ENCODE measurements around the gene DDB1.

DDB1 gene

GRCh38 chr11:61315260-61315659, 17.6 kb downstream of the DDB1 start:
- DNase-seq (ENCODE audit: low spot score) = no peak
- no peak for TF ChIP-seq CTCF (IDR thresholded peaks at IDR 0.05; ENCODE audit: borderline replicate concordance, control extremely low read depth, extremely low read depth, insufficient read depth, missing control alignments)
- in situ Hi-C loops (cut with MboI; ENCODE audit: low sequenced_read_pairs, unreplicated experiment) = no loop called here

GRCh38 chr11:61310749-61311148, 22.2 kb downstream of the DDB1 start:
- no peak for TF ChIP-seq CTCF (IDR thresholded peaks at IDR 0.05; ENCODE audit: borderline replicate concordance, control extremely low read depth, extremely low read depth, insufficient read depth, missing control alignments)
- no peak for DNase-seq (ENCODE audit: low spot score)
- in situ Hi-C loops (cut with MboI; ENCODE audit: low sequenced_read_pairs, unreplicated experiment) = no loop called here

GRCh38 chr11:61309739-61310138, 23.2 kb downstream of the DDB1 start:
- TF ChIP-seq CTCF (IDR thresholded peaks at IDR 0.05; ENCODE audit: borderline replicate concordance, control extremely low read depth, extremely low read depth, insufficient read depth, missing control alignments) = no peak
- no peak for DNase-seq (ENCODE audit: low spot score)
- in situ Hi-C loops (cut with MboI; ENCODE audit: low sequenced_read_pairs, unreplicated experiment) = no loop called here

- no peak for DNase-seq (ENCODE audit: low spot score)
- in situ Hi-C loops (cut with MboI; ENCODE audit: low sequenced_read_pairs, unreplicated experiment) = no loop called here
- TF ChIP-seq CTCF (IDR thresholded peaks at IDR 0.05; ENCODE audit: borderline replicate concordance, control extremely low read depth, extremely low read depth, insufficient read depth, missing control alignments) = no peak
These were observed 23.8 kb downstream of the DDB1 start for GRCh38 chr11:61309141-61309540.

- in situ Hi-C loops (cut with MboI; ENCODE audit: low sequenced_read_pairs, unreplicated experiment) = no loop called here
- DNase-seq (ENCODE audit: low spot score) = no peak
- no peak for TF ChIP-seq CTCF (IDR thresholded peaks at IDR 0.05; ENCODE audit: borderline replicate concordance, control extremely low read depth, extremely low read depth, insufficient read depth, missing control alignments)
These were observed 25.6 kb downstream of the DDB1 start for GRCh38 chr11:61307354-61307753.

GRCh38 chr11:61306221-61306620, 26.7 kb downstream of the DDB1 start:
- in situ Hi-C loops (cut with MboI; ENCODE audit: low sequenced_read_pairs, unreplicated experiment) = no loop called here
- DNase-seq (ENCODE audit: low spot score) = no peak
- no peak for TF ChIP-seq CTCF (IDR thresholded peaks at IDR 0.05; ENCODE audit: borderline replicate concordance, control extremely low read depth, extremely low read depth, insufficient read depth, missing control alignments)

GRCh38 chr11:61305417-61305816, 27.5 kb downstream of the DDB1 start:
- in situ Hi-C loops (cut with MboI; ENCODE audit: low sequenced_read_pairs, unreplicated experiment) = no loop called here
- TF ChIP-seq CTCF (IDR thresholded peaks at IDR 0.05; ENCODE audit: borderline replicate concordance, control extremely low read depth, extremely low read depth, insufficient read depth, missing control alignments) = no peak
- DNase-seq (ENCODE audit: low spot score) = no peak
